H9 (cell line): Measurements from ENCODE around the gene DLL4. TPM values are rescaled to one million over a fixed set of nuclear protein-coding genes. Genes with fewer than 3 reads are reported as not detected.

Experiments used
- DNase-seq: peaks from one replicate; pipeline ENCODE4 v3.0.0-alpha.2; 2017
- H2AFZ ChIP-seq: one replicate; pipeline ENCODE4 v1.6.1; 2013; ENCODE audit warnings: mild to moderate bottlenecking, low read length, control low read depth, moderate library complexity
- H2AK5ac ChIP-seq: 2 replicates; pipeline ENCODE4 v1.6.1; 2013; ENCODE audit warnings: low read length, control low read depth, mixed read lengths; ENCODE audit not compliant: insufficient read length
- H2BK120ac ChIP-seq: one replicate; pipeline ENCODE4 v1.6.1; 2013; ENCODE audit warnings: low read depth, mild to moderate bottlenecking, low read length, control low read depth, inconsistent platforms; ENCODE audit not compliant: poor library complexity, severe bottlenecking
- H2BK12ac ChIP-seq: 2 replicates; pipeline ENCODE4 v1.6.1; 2013; ENCODE audit warnings: low read length, control low read depth, mixed read lengths, low read depth; ENCODE audit not compliant: insufficient read length
- H2BK15ac ChIP-seq: 2 replicates; pipeline ENCODE4 v1.6.1; 2013; ENCODE audit warnings: low read depth, low read length, control low read depth
- H2BK20ac ChIP-seq: one replicate; pipeline ENCODE4 v1.6.1; 2013; ENCODE audit warnings: low read depth, mild to moderate bottlenecking, low read length, control low read depth, inconsistent platforms; ENCODE audit not compliant: poor library complexity, severe bottlenecking
- H2BK5ac ChIP-seq: 2 replicates; pipeline ENCODE4 v1.6.1; 2013; ENCODE audit warnings: low read length, control low read depth, mixed read lengths; ENCODE audit not compliant: insufficient read length
- H3K14ac ChIP-seq: 2 replicates; pipeline ENCODE4 v1.6.1; 2013; ENCODE audit warnings: low read length, control low read depth; ENCODE audit not compliant: insufficient read depth
- H3K18ac ChIP-seq: 2 replicates; pipeline ENCODE4 v1.6.1; 2013; ENCODE audit warnings: low read depth, mild to moderate bottlenecking, mixed read lengths, low read length, control low read depth; ENCODE audit not compliant: insufficient read length
- H3K23ac ChIP-seq: 2 replicates; pipeline ENCODE4 v1.6.1; 2013; ENCODE audit warnings: low read length, control low read depth, mixed read lengths, low read depth; ENCODE audit not compliant: insufficient read length
- H3K23me2 ChIP-seq: 2 replicates; pipeline ENCODE4 v1.6.1; 2013; ENCODE audit warnings: low read depth, mild to moderate bottlenecking, mixed read lengths, low read length, control low read depth; ENCODE audit not compliant: insufficient read length, poor library complexity, severe bottlenecking
- H3K27ac ChIP-seq: 2 replicates; pipeline ENCODE4 v1.5.1; 2013; ENCODE audit warnings: low read length, control low read depth, mixed read lengths, low read depth; ENCODE audit not compliant: insufficient read length
- H3K27me3 ChIP-seq: 2 replicates; pipeline ENCODE4 v1.6.1; 2013; ENCODE audit warnings: low read length, control low read depth, inconsistent platforms; ENCODE audit not compliant: insufficient read depth
- H3K4ac ChIP-seq: 2 replicates; pipeline ENCODE4 v1.6.1; 2013; ENCODE audit warnings: low read depth, mild to moderate bottlenecking, control low read depth, inconsistent platforms, low read length, moderate library complexity
- H3K4me1 ChIP-seq: 2 replicates; pipeline ENCODE4 v1.6.1; 2013; ENCODE audit warnings: low read length, control low read depth, inconsistent platforms; ENCODE audit not compliant: insufficient read depth
- H3K4me2 ChIP-seq: 2 replicates; pipeline ENCODE4 v1.6.1; 2013; ENCODE audit warnings: low read length, control low read depth, mixed read lengths; ENCODE audit not compliant: insufficient read length, insufficient read depth
- H3K56ac ChIP-seq: 2 replicates; pipeline ENCODE4 v1.6.1; 2013; ENCODE audit warnings: low read depth, mild to moderate bottlenecking, mixed read lengths, low read length, control low read depth; ENCODE audit not compliant: insufficient read length
- H3K79me1 ChIP-seq: 2 replicates; pipeline ENCODE4 v1.6.1; 2013; ENCODE audit warnings: low read depth, mild to moderate bottlenecking, moderate library complexity, low read length, control low read depth, inconsistent platforms; ENCODE audit not compliant: insufficient read depth, poor library complexity, severe bottlenecking
- H3K79me2 ChIP-seq: 2 replicates; pipeline ENCODE4 v1.6.1; 2013; ENCODE audit warnings: low read length, control low read depth, inconsistent platforms; ENCODE audit not compliant: insufficient read depth
- H3K9ac ChIP-seq: 2 replicates; pipeline ENCODE4 v1.6.1; 2013; ENCODE audit warnings: low read length, control low read depth, mixed read lengths; ENCODE audit not compliant: insufficient read length; ENCODE audit errors: extremely low read depth
- H3K9me3 ChIP-seq: one replicate; pipeline ENCODE4 v1.6.1; 2013; ENCODE audit warnings: low read depth, low read length, inconsistent platforms; ENCODE audit not compliant: control insufficient read depth
- H3T11ph ChIP-seq: one replicate; pipeline ENCODE4 v1.6.1; 2013; ENCODE audit warnings: mild to moderate bottlenecking, low read length, control low read depth, inconsistent platforms
- H4K20me1 ChIP-seq: one replicate; pipeline ENCODE4 v1.6.1; 2013; ENCODE audit not compliant: control insufficient read depth, insufficient read length, insufficient read depth
- H4K5ac ChIP-seq: 2 replicates; pipeline ENCODE4 v1.6.1; 2013; ENCODE audit warnings: low read depth, mild to moderate bottlenecking, mixed read lengths, low read length, control low read depth; ENCODE audit not compliant: insufficient read length
- H4K8ac ChIP-seq: replicated peaks from 2 replicates; pipeline ENCODE4 v1.6.1; 2013; ENCODE audit warnings: low read length, control low read depth, mixed read lengths, low read depth; ENCODE audit not compliant: insufficient read length
- H4K91ac ChIP-seq: 2 replicates; pipeline ENCODE4 v1.6.1; 2013; ENCODE audit warnings: low read depth, mild to moderate bottlenecking, moderate library complexity, mixed read lengths, low read length, control low read depth; ENCODE audit not compliant: insufficient read length
- H3K27ac Mint-ChIP-seq, 3 experiments: 2 replicates in 2 of 3; 3 replicates in 1 of 3; pipeline ENCODE4 v1.8.0; 2020 to 2021; ENCODE audit warnings: mixed read lengths in 3 of 3, mild to moderate bottlenecking in 1 of 3, moderate library complexity in 1 of 3
- H3K27me3 Mint-ChIP-seq: 2 replicates; pipeline ENCODE4 v1.8.0; 2021; ENCODE audit warnings: low read depth, mild to moderate bottlenecking, moderate library complexity, mixed read lengths
- H3K36me3 Mint-ChIP-seq, 3 experiments: 2 replicates in 2 of 3; 3 replicates in 1 of 3; pipeline ENCODE4 v1.8.0; 2020 to 2021; ENCODE audit warnings: low read depth in 3 of 3, mixed read lengths in 3 of 3; ENCODE audit not compliant: insufficient read depth in 1 of 3
- H3K4me1 Mint-ChIP-seq, 2 experiments: 2 replicates each; pipeline ENCODE4 v1.8.0; 2020; ENCODE audit warnings: mixed read lengths in 2 of 2
- H3K4me3 Mint-ChIP-seq, 2 experiments: 2 replicates in 1 of 2; 3 replicates in 1 of 2; pipeline ENCODE4 v1.8.0; 2020 to 2021; ENCODE audit warnings: mild to moderate bottlenecking in 2 of 2, mixed read lengths in 2 of 2, moderate library complexity in 1 of 2
- H3K9me3 Mint-ChIP-seq, 2 experiments: 2 replicates in 1 of 2; 3 replicates in 1 of 2; pipeline ENCODE4 v1.8.0; 2020; ENCODE audit warnings: mild to moderate bottlenecking in 2 of 2, mixed read lengths in 2 of 2, moderate library complexity in 1 of 2
- CTCF ChIP-seq: fragments of 200-600 bp; sonication (generic); conservative IDR thresholded peaks from 3 replicates; pipeline ENCODE4 v1.8.0; 2021; ENCODE audit warnings: antibody characterized with exemption, mild to moderate bottlenecking
- WGBS: extraction: QIAGEN DNeasy Blood & Tissue Kit; methylation state at CpG from one replicate; pipeline ENCODE4 v1.1.7; 2013; ENCODE audit warnings: missing lambda C conversion rate, low lambda C conversion rate, mixed read lengths; ENCODE audit not compliant: insufficient read length; ENCODE audit errors: extremely low coverage; 5-methylcytosine and 5-hydroxymethylcytosine counted together
- total RNA-seq: library from RNA; stranded (reverse); gene quantifications from 2 replicates; pipeline ENCODE4 v1.2.1, GENCODE V29; 2021

DLL4 gene
- total RNA-seq, 1 experiment from 2014 or later, result 0.28 TPM

- H3K27ac Mint-ChIP-seq, result no peak overlapping the region
These were observed 10.2 kb upstream of the DLL4 start for GRCh38 chr15:40918799-40919392.

More at GRCh38 chr15:40918799-40919392, 10.2 kb upstream of the DLL4 start:
- no peak overlapping the region for H3K18ac ChIP-seq
- H2BK20ac ChIP-seq, result no peak overlapping the region
- H2BK120ac ChIP-seq, result no peak overlapping the region
- H2AK5ac ChIP-seq, result no peak overlapping the region
- Mint-ChIP-seq H3K36me3 (no peaks in the 10 kb centered on the region; a peak in 1 of 7 replicates), H3K27me3 (peaks cover 87% of the 10 kb centered on the region), H3K4me3 (no peak overlapping the region), H3K4me1 (peaks cover 7 to 13% of the 10 kb centered on the region in 2 experiments), H3K9me3 (no peaks in the 10 kb centered on the region)
- H3K23me2 ChIP-seq, result no peaks in the 10 kb centered on the region
- no peak overlapping the region for H3K4ac ChIP-seq
- H2BK15ac ChIP-seq, result no peak overlapping the region
- H4K5ac ChIP-seq, result no peak overlapping the region
- H3T11ph ChIP-seq, result no peak overlapping the region
- no peak for DNase-seq
- H3K23ac ChIP-seq, result no peak overlapping the region
- H4K20me1 ChIP-seq, result no peaks in the 10 kb centered on the region
- H3K56ac ChIP-seq, result no peak overlapping the region
- no CpG with 5 or more reads among the region's 19 CpGs for WGBS
- H3K79me1 ChIP-seq, result no peaks in the 10 kb centered on the region
- TF ChIP-seq CTCF, result no peak
- no peak overlapping the region for H4K91ac ChIP-seq
- no peak overlapping the region for H3K9ac ChIP-seq
- H3K27ac ChIP-seq, result no peak overlapping the region
- no peak overlapping the region for H3K4me2 ChIP-seq
- no peaks in the 10 kb centered on the region for H3K79me2 ChIP-seq
- no peak overlapping the region for H2BK12ac ChIP-seq
- no peak overlapping the region for H2BK5ac ChIP-seq
- no peaks in the 10 kb centered on the region for H3K9me3 ChIP-seq
- no peak overlapping the region for H3K14ac ChIP-seq
- H3K27me3 ChIP-seq, result peaks cover 12% of the 10 kb centered on the region; the same call in 1 of the 2 replicates
- H2AFZ ChIP-seq, result no peak overlapping the region
- no peak overlapping the region for H4K8ac ChIP-seq
- no peaks in the 10 kb centered on the region for H3K4me1 ChIP-seq
